Dermis microvascular lymphatic vessel endothelial cell (primary cell): ENCODE results near the gene ADORA1. TPM values are rescaled to one million over a fixed set of nuclear protein-coding genes. Genes with fewer than 3 reads are reported as not detected.

Source experiments
- DNase-seq, 2 donors: peaks; one replicate each; pipeline versions ENCODE4 v3.0.0 to v3.0.0-alpha.2; 2010; ENCODE audit warnings: low read depth in 2 of 2
- total RNA-seq: library from RNA; depleted of rRNA; stranded (reverse); fragments of >200 nt; gene quantifications from 2 replicates; pipeline ENCODE4 v1.2.1, GENCODE V29; 2014

Gene ADORA1
- total RNA-seq, 1 donor from 2014 or later, result not detected

DNA sequence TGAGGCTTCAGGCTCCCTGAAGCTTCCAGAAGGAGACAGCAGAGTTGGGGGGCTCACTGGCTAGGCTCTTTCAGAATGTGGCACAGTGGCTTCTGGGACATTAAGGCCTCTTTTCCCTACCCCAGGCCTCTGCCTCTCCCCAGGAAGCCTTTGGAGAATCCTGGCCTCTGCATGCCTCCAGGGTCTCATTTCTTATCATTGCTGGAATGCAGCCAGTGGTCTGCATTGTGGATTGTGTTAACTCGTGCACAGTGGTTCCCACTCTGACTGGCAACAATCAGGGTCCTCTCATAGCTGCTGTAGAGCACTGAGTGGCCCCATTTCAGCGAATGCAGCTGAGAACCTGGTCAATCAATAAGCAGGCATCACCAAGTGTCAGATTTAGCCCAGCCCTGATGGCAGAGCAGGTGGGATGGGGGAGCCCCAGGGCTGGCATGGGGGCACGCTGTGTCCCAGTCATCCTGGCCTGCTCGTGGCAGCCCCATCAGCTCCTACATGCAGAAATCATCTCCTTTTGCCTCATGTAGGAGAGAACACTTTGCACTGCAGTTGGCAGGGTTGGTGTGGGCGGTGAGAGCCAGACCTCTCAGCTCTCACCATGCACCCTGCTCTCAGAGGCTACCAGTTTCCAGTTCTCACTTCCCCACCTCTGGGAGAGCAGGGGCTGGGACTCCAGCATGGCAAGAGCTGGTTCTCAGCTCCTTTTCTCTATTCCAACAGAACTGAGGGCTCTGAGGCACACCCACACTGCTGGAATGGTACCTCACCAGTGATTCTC, 13.4 kb downstream of the ADORA1 start:
- no peak for DNase-seq

DNA sequence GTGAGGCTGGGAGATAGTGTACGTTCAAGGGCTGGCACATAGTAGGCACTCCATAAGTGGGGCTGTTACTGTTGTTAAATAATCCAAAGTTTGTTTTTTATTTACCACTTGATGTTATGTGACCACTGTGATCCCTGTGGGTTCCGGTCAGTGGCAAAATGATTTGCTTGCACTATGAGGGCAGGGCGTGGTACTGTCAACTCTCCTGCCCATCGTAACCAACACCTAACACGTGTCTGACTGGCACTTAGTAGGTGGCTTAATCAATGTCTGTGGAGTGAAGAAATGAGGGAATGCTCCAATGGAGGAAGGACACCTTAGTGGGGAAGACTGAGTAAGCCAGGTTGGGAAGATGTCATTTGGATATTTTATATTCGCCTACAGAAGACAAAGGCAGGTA, 14.6 kb downstream of the ADORA1 start:
- DNase-seq, result no peak

DNA sequence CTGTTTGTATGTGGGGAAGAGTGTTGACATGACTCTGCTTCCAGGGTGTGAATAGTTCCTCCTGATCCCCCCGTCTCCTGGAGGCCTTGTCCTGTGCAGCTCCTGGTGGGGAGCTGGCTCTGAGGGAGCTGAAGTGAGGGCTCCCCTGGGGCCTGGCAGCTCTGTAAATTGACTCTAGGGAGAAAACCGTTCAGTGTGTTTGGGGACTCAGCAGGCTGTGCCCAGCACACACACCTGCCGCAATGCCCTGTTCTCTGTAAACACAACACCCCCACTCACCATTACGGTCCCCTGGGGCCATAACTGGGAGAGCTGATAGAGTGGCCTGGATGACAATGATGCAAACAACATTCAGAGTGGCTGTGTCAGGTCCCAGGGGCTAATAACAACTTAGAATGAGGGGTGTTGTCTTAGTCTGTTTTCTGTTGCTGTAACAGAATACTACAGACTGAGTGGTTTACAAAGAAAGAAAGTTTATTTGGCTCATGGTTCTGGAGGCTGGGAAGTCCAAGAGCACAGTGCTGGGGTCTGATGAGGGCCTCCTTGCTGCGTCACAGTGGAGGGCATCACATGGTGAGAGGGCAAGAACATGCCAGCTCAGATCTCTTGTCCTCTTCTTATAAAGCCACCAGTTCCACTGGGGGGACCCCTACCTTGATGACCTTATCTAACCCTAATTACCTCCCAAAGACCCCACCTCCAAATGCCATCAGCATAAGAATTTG, 15.3 kb downstream of the ADORA1 start:
- no peak for DNase-seq

DNA sequence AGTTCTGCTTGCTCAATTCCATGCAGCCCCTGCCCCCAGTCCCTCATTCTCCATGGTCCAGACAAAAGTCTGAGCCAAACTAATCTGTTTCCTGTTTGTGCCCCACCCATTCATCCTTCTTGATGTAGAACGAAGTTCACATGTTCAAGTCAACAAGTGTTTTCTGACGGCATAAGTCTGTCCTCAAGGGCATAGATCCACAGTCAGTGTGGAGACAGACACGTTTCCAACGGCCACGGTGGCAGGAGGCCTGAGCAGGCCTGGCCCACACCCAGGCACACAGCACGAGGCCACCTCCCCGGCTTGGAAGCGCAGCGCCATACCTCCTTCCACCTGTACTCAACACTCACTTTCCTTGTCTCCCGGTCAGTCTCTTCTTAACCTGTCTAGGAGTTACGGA, 16.1 kb downstream of the ADORA1 start:
- no peak for DNase-seq

DNA sequence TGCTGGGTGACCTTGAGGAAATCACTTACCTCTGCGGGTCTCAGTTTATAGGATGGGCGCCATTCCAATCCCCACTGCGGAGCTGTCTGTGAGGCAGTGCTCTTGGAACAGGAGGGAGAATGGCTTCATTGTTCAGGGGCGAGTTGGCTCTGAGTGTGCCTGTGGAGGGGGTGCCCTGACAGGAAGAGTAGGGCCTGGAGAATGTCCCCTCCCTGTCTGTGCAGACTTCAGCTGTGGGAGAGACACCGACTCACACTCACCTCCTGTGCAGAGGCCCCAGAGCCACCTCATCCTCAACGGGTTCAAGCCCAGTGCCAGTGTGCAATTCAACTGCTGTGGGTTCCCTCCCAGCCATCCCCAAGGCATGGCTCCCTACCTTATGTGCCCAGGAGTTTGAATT, 17.1 kb downstream of the ADORA1 start:
- DNase-seq, result no peak

DNA sequence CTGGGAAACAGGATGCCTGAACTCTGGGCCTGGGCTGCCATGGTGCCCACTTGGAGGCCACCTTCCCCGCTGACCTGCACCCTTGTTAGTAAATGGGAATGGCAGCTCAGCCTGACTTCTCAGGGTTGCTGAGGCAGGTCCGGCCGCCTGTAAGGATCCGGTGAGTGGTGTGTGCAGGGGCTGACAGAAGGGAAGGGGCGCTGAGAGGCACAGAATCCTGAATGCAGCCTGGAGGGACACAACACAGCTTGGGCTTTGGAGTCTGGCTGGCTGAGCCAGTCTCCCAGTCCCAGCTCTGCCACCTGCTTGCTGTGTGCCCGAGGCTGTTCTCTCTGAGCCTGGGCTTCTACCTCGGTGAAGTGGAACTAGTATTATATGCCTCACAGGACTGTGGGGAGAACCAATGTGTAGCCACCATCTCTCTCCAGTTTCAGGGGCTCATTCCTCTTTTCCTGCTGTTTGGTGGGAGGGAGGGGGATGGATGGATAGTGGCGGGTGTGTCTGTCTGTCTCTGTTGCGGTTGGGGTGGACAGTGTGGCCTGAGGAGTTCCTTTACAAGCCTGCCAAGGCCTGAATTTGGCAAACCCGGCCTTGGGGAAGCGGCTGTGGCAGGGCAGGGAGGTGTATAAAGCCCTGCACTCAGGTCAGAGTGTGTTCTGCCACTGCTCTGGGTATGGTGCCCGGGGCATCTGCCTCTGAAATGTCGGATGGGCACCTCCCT, 18.0 kb downstream of the ADORA1 start:
- DNase-seq, result no peak

DNA sequence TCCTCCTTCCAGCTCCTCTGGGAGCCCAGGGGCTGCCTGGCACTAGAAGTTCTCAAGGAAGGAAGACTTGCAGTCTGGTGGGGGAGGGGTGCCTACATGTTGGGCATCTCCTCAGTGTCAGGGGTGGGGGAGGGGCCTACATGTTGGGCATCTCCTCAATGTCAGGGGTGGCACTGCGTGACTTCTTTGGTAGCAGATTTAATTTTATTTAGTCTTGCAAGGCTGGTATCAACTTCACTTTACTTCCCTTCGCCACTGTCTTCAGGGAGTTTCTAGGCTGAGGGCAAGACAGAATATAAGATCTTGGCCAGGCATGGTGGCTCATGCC, 18.5 kb downstream of the ADORA1 start:
- DNase-seq, result no peak

DNA sequence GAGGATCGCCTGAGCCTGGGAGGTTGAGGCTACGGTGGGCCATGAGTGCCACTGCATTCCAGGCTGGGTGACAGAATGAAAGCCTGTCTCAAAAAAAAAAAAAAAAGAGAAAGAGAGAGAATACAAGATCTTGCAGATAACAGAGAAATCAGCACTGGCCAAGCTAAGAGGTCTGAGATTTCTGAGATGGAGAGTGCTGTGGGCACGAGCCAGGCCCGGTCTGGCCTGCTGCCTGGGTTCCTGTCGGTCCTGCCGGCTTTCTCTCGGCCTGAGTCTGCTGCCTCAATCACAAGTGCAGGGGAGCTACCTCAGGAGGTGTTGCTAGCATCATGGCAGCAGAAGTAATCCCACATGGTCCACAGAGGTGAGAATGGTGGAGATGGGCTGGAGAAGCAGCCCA, 19.0 kb downstream of the ADORA1 start:
- no peak for DNase-seq

DNA sequence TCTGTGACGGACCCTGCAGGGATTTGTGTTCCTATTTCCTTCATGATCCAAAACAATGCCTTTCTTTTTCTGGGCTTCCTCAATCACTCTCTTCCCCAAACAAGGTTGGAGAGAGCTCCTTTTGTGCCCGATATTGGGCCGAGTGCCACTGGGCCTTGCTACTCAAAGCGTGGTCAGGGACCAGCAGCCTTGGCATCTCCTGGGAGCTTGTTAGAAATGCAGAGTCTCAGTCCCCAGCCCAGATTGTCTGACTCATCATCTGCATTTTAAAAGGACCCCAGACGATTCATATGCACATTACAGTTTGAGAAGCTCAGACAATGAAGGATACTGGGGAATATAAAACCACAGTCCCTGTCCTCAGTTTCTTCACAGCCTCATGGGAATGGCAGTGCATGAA, 19.9 kb downstream of the ADORA1 start:
- DNase-seq, result no peak

DNA sequence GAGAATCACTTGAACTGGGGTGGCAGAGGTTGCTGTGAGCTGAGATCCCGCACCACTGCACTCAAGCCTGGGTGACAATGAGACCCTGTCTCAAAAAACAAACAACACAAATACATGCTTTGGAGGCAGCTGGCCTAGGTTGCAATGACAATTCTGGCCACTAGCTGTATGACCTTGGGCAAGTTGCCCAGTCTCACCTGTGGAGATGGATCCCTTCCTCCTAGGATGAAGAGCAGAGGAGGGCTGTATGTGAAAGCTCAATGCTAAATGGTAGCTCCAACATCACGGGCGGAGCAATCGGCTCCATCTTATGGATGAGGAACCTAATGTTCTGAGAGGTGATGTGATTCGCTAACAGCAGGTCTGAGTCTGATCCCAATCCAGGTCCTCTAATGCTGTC, 20.6 kb downstream of the ADORA1 start:
- DNase-seq, result no peak

DNA sequence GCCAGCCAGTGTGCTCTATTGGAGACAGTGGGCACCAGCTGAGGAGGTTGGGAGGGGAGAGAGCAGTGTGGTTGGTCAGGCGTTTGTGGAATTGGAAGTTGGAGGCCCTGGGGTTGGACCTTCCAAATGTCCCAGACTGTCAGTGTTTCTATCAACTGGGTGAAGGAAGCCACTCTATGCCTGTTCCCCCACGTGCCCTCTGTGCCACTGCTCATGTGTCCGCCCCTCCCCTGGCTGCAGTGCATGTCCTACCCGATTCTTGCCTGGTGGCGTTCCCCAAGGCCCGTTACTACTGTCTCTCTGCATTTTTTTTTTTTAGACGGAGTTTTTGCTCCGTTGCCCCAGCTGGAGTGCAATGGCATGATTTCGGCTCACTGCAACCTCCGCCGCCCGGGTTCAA, 21.1 kb downstream of the ADORA1 start:
- DNase-seq, result no peak

DNA sequence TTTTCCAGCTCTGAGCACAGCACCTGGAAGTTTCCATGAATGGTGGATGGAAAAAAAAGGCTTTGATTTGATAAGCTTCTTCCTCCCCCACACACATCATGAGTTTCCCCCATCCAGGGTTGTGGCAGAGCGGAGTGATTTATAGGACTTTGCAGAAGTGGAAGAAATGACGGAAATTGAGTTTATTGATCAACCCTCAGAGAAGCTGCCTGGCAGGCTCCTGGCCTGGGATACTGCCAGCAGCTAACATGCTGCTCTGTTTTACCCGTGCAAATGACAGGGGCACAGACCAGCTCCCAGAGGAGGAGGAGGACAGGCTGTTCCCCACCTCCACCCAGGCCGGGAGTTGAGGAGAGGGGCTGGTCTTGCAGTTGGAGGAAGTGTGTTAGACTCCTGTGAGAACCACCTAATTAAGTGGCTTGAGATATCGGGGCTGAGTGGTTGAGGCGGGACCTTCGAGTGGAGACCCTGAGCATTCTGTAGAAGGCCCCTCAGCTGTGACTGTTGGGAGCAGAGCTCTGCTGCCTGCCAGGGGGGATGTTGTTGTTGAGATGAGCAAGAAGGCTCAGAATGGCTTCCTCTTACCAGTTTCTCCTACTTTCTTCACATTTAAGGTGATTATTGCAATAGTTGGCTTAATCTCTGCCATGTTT, 21.8 kb downstream of the ADORA1 start:
- DNase-seq, result peak in 1 of 2 donors; percentile 14

DNA sequence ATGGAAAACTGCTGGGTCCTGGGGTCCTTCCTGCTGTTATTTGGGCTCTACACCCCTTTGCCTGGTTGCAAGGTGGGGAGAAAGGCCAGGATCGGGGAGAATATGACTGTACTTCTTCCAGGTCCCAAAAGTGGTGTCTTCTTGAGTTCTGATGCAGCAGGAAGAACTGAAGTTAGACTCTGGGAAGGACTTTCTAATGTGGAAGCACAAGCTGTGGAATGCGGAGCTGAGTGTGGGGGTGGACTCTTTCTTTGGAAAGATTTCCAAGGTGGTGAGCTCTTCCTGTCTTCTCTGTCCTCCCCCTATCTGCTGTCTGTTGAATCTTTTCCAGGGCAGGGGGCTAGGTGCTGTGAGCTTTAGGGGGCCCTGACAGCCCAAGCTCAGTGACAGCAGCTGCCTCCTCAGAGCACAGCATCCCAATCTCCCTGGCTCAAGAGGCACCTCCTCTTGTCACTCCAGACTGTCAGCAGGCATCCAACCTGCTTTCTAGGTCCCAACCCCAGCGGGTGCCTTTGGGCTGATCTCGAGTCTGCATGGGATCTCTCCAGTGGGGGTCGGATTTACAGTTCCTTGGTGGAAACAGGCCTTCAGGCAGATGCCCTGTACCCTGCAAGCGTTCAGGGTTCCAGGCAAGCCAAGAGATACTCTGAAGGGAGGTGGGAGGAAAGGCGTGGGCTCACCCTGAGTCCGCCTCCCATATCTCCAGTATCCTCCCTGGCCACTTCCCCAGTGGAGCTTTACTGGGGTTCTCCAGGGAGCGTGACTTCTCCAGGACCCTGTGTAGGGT, 23.2 kb downstream of the ADORA1 start:
- DNase-seq, result no peak

DNA sequence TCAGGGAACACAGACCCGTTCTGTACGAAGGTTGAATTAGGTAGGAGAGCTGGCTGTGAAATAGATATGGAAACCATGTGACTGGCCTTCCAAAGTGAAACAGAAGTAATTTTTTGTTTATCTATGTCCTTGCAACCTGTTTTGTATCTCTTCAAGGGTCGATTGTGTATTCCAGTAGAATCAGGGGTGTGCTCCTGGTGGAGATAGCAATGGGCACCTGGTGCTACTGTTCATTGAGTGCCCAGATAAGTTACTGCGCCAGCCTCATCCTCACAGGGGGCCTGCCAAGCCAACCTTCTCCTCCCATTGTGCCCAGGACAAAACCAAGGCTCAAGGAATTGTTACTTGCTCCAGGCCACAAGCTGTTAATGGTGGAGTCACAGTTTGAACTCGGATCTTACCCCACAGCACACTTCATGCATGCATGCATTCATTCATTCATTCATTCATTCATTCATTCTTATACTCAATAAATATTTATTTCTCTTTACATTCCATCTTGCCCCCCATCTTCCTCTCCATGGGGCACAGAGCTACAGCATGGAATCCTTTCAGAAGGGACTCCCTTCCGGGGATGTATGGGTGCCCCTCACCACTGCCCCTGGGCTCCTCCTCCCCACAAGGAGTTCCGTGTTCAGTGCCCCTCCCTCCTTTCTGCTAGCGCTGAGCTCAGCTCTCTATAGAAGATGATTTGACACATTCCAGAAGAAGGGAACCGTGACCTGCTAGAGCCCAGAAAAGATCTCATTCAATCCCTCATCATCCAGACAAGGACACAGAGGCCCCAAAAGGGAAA, 24.0 kb downstream of the ADORA1 start:
- no peak for DNase-seq

DNA sequence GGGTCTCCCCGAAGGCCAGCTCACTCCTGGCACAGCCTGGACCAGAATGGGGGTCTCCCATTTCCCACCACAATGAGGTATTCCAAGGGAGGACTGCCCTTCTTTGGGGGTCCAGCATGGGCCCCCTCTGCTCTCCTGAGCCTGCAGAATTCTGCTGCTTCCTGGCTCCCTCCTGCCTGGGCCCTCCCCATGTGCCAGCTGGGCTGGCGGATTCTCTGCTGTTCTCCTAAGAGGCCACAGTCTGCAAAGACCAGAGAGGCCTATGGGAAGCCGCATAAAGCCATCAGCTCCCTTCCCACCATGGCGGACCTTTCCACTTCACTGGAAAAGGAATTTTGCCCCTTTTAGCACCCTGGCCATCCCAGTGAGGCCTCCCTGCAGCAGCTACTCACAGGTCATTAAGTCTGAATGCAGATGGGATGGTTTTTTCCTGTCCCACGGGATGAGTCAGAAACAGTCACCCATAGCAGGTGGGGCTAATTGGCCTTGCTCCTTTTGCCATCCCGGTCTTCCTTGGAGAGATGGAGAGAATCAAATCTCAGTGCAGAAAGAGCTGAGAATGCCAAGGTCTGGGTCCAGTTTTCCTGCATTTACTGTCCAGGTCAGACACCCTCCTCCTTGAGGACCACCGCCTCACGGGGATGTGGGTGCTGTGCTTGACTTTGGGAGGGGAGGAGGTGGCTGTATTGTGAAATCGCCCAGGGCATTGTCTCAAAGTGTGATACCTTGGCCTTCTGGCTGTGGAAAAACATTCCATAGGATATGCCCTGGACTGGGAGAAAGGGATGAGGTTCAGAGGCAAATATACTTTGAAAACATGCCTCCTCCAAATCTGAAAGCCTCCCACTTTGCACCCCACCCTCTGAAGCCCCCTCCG, 24.9 kb downstream of the ADORA1 start:
- no peak for DNase-seq

DNA sequence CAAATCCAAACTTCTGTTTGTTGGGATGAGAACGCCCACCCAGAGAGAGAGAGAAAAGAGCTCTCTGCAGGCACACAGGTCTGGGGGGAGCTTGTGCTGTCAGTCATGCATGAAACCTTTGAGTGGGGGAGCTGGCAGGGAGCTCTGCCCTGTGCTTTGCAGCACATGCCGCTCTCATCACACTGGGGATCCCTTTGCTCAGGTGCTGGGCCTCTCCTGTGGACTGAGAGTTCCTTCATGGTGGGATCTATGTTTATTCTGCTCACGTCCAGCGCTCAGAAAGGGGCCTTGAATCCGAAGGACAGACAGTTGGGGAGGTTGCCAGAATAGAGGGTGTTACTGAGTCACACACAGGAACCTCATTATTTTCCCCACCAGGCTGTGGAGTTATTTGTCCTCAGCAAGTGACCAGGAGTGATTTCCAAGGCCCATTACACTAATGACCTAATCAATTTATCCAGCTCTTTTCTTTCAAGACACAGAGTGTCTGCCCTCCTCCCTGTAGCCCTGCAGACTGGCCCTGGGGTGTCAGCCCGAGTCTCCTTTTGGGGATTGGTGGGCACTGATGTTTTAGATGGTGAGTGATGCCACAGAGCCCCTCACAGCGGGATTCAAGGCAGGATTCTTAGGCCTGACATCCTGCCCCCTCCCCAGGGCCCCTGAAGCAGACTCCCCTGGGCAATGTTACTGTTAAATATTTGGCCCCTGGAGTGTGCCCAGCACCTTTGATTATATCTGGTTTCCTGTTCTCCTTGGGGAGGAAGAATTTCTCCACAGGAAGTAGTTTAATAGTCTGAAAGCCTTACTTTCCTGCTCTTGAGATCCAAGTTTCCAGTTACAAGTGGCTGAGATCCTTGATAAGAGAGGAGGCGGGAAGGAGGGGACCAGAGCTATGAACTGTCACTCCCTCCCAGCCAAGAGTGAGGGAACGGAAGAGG, 25.8 kb downstream of the ADORA1 start:
- no peak for DNase-seq

DNA sequence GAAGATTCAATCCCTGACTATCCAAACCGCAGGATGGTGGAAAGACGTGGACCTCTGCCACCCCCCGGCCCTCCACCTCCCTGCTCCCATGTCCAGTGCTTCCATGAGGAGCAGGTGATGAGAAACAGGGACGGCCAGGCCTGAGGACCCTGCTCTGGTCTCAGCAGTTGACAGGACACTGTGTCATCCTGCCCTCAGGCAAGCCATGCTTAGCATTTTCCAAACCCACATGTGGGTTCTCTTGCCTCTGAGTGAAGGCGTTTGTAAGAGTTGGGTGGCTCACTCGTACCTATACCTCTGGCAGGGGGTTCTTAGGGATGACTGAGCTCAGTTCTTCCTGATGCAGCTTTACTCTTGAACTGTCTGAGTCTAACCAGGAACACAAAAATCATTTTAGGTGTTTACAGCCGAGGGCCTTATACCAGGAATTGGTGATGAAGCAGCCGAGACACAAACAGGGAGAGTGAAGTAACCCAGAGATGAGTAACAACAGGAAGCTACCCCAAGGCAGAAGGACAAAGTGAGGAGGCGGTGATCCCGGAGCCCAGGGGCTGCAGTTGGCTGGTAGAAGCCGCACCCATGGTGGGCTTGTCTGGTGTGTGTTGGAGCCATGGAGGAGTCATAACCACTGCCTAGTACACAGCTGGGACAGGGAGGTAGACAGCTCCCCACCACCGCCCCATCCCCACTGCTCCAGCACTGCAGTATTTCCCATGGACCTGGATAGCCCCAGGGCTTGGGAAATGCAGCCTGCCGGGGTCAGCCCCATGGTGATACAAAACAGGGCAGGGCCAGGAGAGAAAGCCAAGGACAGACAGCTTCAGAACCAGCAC, 26.7 kb downstream of the ADORA1 start:
- DNase-seq, result no peak

DNA sequence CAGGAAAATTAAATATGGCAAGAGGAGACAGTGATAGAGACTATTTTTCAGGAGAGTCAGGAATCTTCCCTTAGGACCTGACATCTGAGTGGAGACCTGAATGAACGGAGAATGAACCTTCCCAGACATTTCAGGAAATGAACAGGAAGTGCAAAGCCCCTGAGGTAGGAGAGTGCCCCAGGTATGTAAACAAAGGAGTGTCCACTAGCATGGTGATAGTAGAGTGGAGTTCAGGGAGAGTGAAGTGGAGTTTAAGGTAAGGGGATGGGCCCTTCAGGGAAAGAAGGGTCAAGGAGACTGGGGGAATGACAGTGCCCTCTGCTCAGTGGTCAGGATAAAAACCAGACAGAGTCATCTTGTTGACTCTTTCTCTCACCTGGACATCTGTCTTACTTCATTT, 28.8 kb downstream of the ADORA1 start:
- DNase-seq, result no peak
